ENCODE data around the gene PRR11.

GRCh38 chr17:59181481-59181880 lies 25.9 kb downstream of the PRR11 start:
- TF ChIP-seq CTCF (conservative IDR thresholded peaks at IDR 0.05; ENCODE audit: low read length) (no peak), EZH2phosphoT487 (IDR thresholded peaks at IDR 0.05; ENCODE audit: borderline replicate concordance) (no peak)

Data from Loucy (cell line).